IPS-15b (cell line): ENCODE results near the gene TBC1D22A.

Experiments
- H3K27me3 ChIP-seq: one replicate; pipeline ENCODE4 v1.6.1; 2013; ENCODE audit warnings: low read length; ENCODE audit not compliant: control insufficient read depth, insufficient read depth
- H3K36me3 ChIP-seq: one replicate; pipeline ENCODE4 v1.6.1; 2013; ENCODE audit warnings: low read length; ENCODE audit not compliant: control insufficient read depth, insufficient read depth
- H3K4me1 ChIP-seq: one replicate; pipeline ENCODE4 v1.6.1; 2013; ENCODE audit warnings: mild to moderate bottlenecking, low read length; ENCODE audit not compliant: control insufficient read depth, insufficient read depth
- H3K4me3 ChIP-seq: one replicate; pipeline ENCODE4 v1.5.1; 2013; ENCODE audit warnings: low read depth, low read length
- H3K9ac ChIP-seq: one replicate; pipeline ENCODE4 v1.6.1; 2013; ENCODE audit warnings: low read depth, mild to moderate bottlenecking, low read length
- H3K9me3 ChIP-seq: one replicate; pipeline ENCODE4 v1.6.1; 2013; ENCODE audit warnings: mild to moderate bottlenecking, low read length; ENCODE audit not compliant: control insufficient read depth, insufficient read depth

Gene TBC1D22A

DNA sequence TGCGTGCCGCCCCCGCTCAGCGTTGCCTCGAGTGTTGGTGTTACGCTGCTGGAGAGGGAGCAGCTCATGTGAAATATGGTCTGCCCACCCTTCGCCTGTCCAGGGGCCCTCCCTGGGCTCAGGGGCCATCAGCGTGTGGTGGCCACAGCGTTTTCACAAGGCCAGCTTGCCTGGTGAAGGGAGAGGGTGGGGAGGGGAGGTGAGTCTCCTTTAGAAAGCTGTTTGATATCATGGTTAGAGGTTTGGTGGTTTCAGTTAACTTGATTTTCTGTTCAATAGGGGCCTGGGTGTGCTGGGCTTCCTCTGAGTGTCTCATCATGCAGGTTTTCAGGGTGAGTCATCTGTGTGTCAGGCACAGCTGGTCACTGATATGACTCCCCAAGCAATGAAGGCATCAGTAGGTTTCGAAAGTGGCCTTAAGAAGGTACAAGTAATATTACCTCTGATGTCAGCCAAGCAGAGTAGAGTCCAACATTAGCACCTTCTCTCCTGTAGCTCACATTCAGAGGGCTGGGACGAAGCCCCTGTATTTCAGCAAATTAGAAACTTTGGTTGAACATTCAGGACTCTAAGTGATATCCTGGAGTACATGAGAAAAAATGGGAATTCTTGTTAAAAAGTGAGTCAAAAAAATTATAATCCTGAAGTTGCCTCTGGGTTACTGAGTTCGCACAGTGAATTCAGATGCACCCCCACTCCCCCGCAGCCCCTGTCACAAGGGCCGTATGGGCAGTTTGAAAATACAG, 172.5 kb downstream of the TBC1D22A start:
- no peaks in the 10 kb centered on the region for H3K9me3 ChIP-seq
- H3K9ac ChIP-seq = no peak overlapping the region
- H3K4me1 ChIP-seq = peaks cover 2% of the 10 kb centered on the region
- H3K4me3 ChIP-seq = no peak overlapping the region
- no peaks in the 10 kb centered on the region for H3K36me3 ChIP-seq
- no peaks in the 10 kb centered on the region for H3K27me3 ChIP-seq

GRCh38 chr22:46935506-46936377, 173.3 kb downstream of the TBC1D22A start:
- no peaks in the 10 kb centered on the region for H3K27me3 ChIP-seq
- peaks cover 2% of the 10 kb centered on the region for H3K36me3 ChIP-seq
- H3K9ac ChIP-seq = no peak overlapping the region
- no peak overlapping the region for H3K4me3 ChIP-seq
- peaks cover 2% of the 10 kb centered on the region for H3K4me1 ChIP-seq
- no peaks in the 10 kb centered on the region for H3K9me3 ChIP-seq

DNA sequence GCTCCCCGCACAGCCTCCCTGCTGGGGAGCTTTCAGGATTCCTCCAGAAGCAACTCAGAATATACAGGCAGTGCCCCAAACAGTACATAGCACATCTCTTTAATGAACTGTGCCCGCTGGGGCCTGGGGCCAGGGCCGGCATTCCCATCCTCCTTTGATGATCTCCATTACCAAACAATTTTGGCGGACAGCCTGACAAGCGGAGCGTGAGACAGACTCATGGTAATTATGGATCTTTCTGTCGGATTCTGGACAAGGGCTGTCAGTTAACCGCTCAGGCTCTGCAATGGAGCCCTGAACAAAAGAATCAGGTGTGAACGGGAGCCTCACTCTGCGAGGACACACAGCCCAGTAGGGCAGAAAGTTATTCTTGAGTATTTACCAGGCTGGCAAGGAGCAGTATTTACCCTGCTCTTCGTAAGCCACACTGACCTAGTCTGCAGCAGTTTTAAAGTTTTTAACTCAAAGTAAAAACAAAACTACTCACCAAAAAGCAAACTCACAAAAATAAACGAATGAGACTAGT, 174.0 kb downstream of the TBC1D22A start:
- H3K27me3 ChIP-seq = no peaks in the 10 kb centered on the region
- H3K9ac ChIP-seq = no peak overlapping the region
- no peak overlapping the region for H3K4me3 ChIP-seq
- no peaks in the 10 kb centered on the region for H3K9me3 ChIP-seq
- H3K4me1 ChIP-seq = peaks cover 2% of the 10 kb centered on the region
- peaks cover 2% of the 10 kb centered on the region for H3K36me3 ChIP-seq

DNA sequence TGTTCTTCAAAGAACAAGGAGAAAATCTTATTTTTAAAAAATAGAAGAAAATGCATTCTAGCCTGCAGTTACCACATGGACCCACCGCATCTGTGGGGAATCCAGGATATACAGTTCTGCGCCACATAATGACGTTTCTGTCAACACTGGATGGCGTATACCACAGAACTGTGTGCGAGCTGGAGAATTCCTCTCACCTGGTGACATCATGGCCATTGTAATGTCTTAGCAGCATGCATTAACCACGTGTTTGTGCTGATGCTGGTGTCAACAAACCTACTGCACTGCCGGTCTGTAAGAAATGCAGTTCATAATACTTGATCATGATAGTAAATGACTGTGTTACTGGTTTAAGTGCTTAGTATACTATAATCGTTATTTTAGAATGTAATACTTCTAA, 174.7 kb downstream of the TBC1D22A start:
- no peak overlapping the region for H3K4me3 ChIP-seq
- H3K27me3 ChIP-seq = no peaks in the 10 kb centered on the region
- H3K4me1 ChIP-seq = peaks cover 2% of the 10 kb centered on the region
- H3K36me3 ChIP-seq = peaks cover 2% of the 10 kb centered on the region
- no peaks in the 10 kb centered on the region for H3K9me3 ChIP-seq
- no peak overlapping the region for H3K9ac ChIP-seq

GRCh38 chr22:46937939-46938338, 175.5 kb downstream of the TBC1D22A start:
- H3K4me3 ChIP-seq = no peak overlapping the region
- no peak overlapping the region for H3K9ac ChIP-seq
- H3K9me3 ChIP-seq = no peaks in the 10 kb centered on the region
- no peaks in the 10 kb centered on the region for H3K27me3 ChIP-seq
- H3K4me1 ChIP-seq = peaks cover 2% of the 10 kb centered on the region
- H3K36me3 ChIP-seq = peaks cover 2% of the 10 kb centered on the region

- Histone ChIP-seq H3K36me3 (peaks cover 2% of the 10 kb centered on the region), H3K27me3 (no peaks in the 10 kb centered on the region), H3K4me3 (no peak overlapping the region), H3K9ac (no peak overlapping the region), H3K4me1 (no peaks in the 10 kb centered on the region), H3K9me3 (no peaks in the 10 kb centered on the region)
Measured at GRCh38 chr22:46941968-46942798, 179.7 kb downstream of the TBC1D22A start.

DNA sequence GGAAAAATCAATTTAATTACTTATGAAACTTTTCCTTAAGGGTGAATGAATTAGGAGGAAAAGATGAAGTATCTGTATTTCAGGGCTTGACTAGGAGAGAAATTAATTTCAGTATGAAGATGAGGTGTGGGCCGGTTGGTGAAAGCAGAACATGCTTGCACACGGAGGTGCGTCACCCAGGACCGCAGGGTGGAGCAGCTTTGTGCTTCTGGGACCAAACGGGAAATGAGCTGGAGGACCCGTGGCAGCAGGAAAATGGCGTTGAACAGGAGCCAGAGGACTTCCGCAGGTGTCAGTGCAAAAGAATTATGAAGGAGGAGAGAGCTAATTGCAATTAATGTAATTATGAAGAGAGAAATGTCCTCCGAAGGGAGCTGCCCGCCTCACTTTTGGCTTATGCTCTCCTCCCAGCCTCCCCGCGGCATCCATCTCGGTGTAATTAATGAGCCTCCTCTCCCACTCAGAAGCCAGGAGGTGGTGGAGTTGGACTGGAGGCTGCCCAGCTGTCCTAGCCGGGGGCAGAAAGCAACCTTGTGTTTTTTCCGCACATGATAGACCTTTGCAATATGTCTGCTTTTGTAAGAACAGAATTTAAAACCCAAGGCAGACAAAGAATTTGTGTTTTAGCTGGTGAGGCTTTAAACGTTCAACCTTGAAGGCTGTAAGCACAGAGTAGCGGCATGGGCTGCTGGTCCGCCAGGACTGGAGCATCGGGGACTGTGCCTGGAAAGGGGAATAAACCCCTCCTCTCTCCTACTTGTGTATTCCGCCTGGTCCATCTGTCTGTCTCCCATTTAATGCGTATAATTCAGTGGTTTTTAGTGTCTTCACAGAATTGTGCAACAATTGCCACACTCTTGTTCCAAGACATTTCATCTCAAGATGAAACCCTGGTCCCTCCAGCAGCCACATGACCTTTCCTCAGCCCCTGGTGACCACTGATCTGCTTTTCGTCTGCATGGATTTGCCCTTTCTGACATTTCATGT, 180.6 kb downstream of the TBC1D22A start:
- Histone ChIP-seq H3K27me3 (no peaks in the 10 kb centered on the region), H3K9ac (no peak overlapping the region), H3K36me3 (peaks cover 2% of the 10 kb centered on the region), H3K9me3 (no peaks in the 10 kb centered on the region), H3K4me1 (peaks cover 6% of the 10 kb centered on the region), H3K4me3 (no peak overlapping the region)

GRCh38 chr22:46945481-46945880, 183.0 kb downstream of the TBC1D22A start:
- peaks cover 8% of the 10 kb centered on the region for H3K4me1 ChIP-seq
- H3K36me3 ChIP-seq = no peaks in the 10 kb centered on the region
- no peak overlapping the region for H3K9ac ChIP-seq

DNA sequence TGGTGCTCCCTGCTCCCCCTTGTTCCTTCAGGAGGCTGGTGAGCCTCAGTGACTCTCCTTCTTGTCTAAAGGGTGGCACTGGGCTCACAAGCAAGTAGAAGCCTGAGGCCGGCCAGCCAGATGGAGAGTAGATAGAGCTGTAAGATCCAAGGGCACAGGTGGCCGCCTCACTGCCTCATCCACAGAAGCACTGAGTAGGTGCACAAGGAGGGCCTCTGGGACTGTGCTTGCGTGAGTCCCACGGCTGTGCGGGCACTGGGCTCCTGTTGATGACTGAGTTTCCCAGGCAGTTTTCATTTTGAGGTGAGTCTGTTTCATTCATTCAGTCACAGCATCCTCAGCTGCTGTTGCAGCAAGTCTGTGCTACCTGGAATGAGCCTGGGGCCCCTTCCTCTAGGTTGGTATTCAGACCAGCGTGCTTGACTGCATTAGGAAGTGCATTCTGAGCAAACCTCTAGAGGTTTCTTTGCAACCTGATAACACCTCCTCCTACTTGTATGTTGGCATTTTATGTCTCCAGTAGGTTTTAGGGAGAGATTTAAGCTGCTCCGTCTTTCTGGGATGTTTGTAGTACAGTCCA, 184.0 kb downstream of the TBC1D22A start:
- Histone ChIP-seq H3K9me3 (no peaks in the 10 kb centered on the region), H3K36me3 (no peaks in the 10 kb centered on the region), H3K9ac (no peak overlapping the region), H3K27me3 (no peaks in the 10 kb centered on the region), H3K4me3 (no peak overlapping the region), H3K4me1 (peaks cover 8% of the 10 kb centered on the region)

More at GRCh38 chr22:46945481-46945880, 183.0 kb downstream of the TBC1D22A start:
- Histone ChIP-seq H3K4me3 (no peak overlapping the region), H3K9me3 (no peaks in the 10 kb centered on the region), H3K27me3 (no peaks in the 10 kb centered on the region)

DNA sequence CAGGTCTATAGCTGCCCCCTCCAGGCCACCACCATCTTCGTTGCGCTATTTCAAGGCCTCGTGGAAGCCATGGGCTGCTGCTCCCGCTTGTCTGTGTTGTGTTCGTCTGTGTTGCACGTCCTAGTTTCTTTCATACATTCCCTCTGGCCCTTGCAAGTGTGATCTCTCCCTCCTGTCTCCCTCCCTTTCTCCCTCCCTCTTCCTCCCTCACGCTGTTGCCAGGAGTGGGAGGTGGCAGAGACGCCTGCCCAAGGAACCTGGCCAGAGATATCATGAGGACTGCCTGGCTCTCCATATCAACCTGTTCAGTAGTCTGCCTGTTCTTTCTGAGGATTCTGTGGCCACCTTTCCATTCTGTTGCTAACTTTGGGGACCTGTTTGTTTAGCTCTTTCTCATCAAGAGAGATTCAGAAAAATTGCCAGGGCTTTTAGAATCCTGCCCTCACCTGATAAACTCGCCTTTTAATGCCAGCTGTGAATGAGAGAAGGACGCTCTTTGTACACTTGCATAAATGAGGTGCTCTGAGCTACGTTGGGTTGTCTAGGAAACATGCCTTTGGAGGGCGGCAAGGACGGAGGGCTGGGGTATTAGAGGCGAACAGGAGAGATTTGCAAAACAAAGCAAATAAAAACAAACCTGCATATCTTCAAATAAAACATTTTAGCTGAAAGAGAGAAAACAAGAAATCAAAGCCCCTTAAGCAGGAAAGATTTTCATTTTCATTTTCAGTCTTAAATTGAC, 185.2 kb downstream of the TBC1D22A start:
- no peaks in the 10 kb centered on the region for H3K36me3 ChIP-seq

More for the DNA sequence above, 185.2 kb downstream of the TBC1D22A start:
- H3K9ac ChIP-seq = no peak overlapping the region
- no peak overlapping the region for H3K4me3 ChIP-seq
- peaks cover 8% of the 10 kb centered on the region for H3K4me1 ChIP-seq
- no peaks in the 10 kb centered on the region for H3K27me3 ChIP-seq
- no peaks in the 10 kb centered on the region for H3K9me3 ChIP-seq
